ENCODE results near the gene SPINK6. TPM values are rescaled to one million over a fixed set of nuclear protein-coding genes. Genes with fewer than 3 reads are reported as not detected.

SPINK6 gene
- total RNA-seq, 1 donor from 2014 or later = not detected

DNA sequence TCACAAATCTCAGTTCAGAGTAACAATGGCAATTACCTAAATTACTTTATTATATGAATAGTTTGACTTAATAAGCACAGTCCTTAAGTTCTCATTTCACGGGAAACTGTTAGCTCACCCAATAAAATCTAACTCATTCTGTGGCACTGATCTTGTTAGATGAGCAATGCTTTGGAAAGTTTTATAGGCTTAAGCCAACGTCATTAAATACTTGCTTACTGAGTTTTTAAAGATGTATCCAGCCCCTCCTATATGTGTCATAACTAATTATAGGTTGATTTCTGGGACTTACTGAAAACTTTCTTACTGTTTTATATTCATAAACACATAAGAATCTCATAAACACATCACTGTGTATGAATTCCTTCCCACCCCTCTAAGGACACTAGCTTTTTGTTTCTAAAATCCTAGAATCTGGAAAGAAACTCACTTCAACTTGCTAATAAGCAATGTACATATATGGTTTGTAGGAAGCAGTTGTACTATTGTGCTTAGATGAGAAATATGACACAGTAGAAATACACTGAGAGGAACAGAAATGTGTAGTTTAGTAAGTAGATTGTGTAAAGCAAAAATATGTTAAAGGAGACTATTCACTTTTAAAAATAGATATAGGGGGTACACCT lies 21.4 kb downstream of the SPINK6 start:
- TF ChIP-seq, protein P1, sequence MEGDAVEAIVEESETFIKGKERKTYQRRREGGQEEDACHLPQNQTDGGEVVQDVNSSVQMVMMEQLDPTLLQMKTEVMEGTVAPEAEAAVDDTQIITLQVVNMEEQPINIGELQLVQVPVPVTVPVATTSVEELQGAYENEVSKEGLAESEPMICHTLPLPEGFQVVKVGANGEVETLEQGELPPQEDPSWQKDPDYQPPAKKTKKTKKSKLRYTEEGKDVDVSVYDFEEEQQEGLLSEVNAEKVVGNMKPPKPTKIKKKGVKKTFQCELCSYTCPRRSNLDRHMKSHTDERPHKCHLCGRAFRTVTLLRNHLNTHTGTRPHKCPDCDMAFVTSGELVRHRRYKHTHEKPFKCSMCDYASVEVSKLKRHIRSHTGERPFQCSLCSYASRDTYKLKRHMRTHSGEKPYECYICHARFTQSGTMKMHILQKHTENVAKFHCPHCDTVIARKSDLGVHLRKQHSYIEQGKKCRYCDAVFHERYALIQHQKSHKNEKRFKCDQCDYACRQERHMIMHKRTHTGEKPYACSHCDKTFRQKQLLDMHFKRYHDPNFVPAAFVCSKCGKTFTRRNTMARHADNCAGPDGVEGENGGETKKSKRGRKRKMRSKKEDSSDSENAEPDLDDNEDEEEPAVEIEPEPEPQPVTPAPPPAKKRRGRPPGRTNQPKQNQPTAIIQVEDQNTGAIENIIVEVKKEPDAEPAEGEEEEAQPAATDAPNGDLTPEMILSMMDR (IDR thresholded peaks at IDR 0.05) = no peak
- Histone ChIP-seq H3K36me3 (no peaks in the 10 kb centered on the region), H3K4me1 (no peaks in the 10 kb centered on the region), H3K9me3 (no peaks in the 10 kb centered on the region), H3K27me3 (no peaks in the 10 kb centered on the region), H3K27ac (no peak overlapping the region), H3K4me3 (no peak overlapping the region)
- DNase-seq (ENCODE audit: low spot score in 2 of 2) = no peak
- intact Hi-C loops (cut with DNase I) = no loop called here

DNA sequence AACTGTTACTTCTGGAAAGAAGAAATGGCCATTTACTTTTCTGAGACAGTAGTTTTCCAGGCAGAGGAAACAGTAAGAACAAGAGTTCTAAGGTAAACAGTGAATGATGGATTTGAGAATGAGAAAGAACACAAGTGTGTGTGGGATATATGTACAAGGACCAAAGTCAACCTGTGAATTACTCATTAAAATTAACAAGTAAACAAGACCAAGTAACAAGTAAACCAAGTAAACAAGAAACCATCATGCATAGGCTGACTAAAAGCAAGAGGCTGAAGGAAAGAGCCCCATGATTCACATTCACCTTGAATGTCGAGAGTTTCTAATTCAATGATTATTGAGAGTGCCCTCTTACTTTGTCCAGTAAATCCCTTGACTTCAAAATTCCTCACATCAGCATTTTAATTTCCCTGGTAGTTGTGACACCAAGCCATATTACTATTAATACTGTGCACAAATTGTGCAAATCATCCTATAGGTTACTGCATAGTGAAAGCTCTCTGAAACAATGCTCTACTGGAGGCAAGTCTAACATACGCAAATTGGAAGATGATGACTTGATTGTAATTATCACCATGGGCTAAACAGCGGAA lies 25.6 kb downstream of the SPINK6 start:
- Histone ChIP-seq H3K9me3 (no peaks in the 10 kb centered on the region), H3K27ac (no peak overlapping the region), H3K4me3 (no peak overlapping the region), H3K27me3 (no peaks in the 10 kb centered on the region), H3K4me1 (no peaks in the 10 kb centered on the region), H3K36me3 (no peaks in the 10 kb centered on the region)
- intact Hi-C loops (cut with DNase I) = no loop called here
- TF ChIP-seq, protein P1 (IDR thresholded peaks at IDR 0.05) = no peak
- DNase-seq (ENCODE audit: low spot score in 2 of 2) = no peak

GRCh38 chr5:148229840-148230239 lies 27.0 kb downstream of the SPINK6 start:
- Histone ChIP-seq H3K4me3 (no peak overlapping the region), H3K27me3 (no peaks in the 10 kb centered on the region), H3K27ac (no peak overlapping the region), H3K9me3 (no peaks in the 10 kb centered on the region), H3K4me1 (no peaks in the 10 kb centered on the region), H3K36me3 (no peaks in the 10 kb centered on the region)
- intact Hi-C loops (cut with DNase I) = no loop called here
- TF ChIP-seq, protein P1 (IDR thresholded peaks at IDR 0.05) = no peak
- no peak for DNase-seq (ENCODE audit: low spot score in 2 of 2)

GRCh38 chr5:148230240-148230639 lies 27.4 kb downstream of the SPINK6 start:
- H3K27me3 ChIP-seq = no peaks in the 10 kb centered on the region
- no peak for DNase-seq (ENCODE audit: low spot score in 2 of 2)
- no peaks in the 10 kb centered on the region for H3K4me1 ChIP-seq
- H3K36me3 ChIP-seq = no peaks in the 10 kb centered on the region
- intact Hi-C loops (cut with DNase I) = no loop called here
- TF ChIP-seq, protein P1 (IDR thresholded peaks at IDR 0.05) = no peak
- H3K9me3 ChIP-seq = no peaks in the 10 kb centered on the region
- H3K27ac ChIP-seq = no peak overlapping the region
- H3K4me3 ChIP-seq = no peak overlapping the region

- intact Hi-C loops (cut with DNase I) = no loop called here
- H3K27ac ChIP-seq = no peak overlapping the region
- no peaks in the 10 kb centered on the region for H3K27me3 ChIP-seq
- TF ChIP-seq, protein P1 (IDR thresholded peaks at IDR 0.05) = no peak
- H3K36me3 ChIP-seq = no peaks in the 10 kb centered on the region
- no peak overlapping the region for H3K4me3 ChIP-seq
- no peak for DNase-seq (ENCODE audit: low spot score in 2 of 2)
- no peaks in the 10 kb centered on the region for H3K4me1 ChIP-seq
- no peaks in the 10 kb centered on the region for H3K9me3 ChIP-seq
These were observed 35.1 kb downstream of the SPINK6 start for GRCh38 chr5:148237785-148238417.

All from ascending aorta (tissue), 2 donors.